Measurements from ENCODE around the gene DGKQ. TPM values are rescaled to one million over a fixed set of nuclear protein-coding genes. Genes with fewer than 3 reads are reported as not detected.

DGKQ gene
- total and polyA plus RNA-seq, 2 donors (not counting 3 experiments of a cell fraction or from before 2014, with no cell fraction given) = 15.8 to 20.2 TPM

GRCh38 chr4:947491-947971 lies 25.8 kb downstream of the DGKQ start:
- no TSS peak for BruUV-seq (replicated peaks)
- Histone ChIP-seq H3K9me1 (replicated peaks; ENCODE audit: control insufficient read depth, extremely low read depth, insufficient read depth, low read length) (no peaks in the 10 kb centered on the region), H4K20me1 (replicated peaks; ENCODE audit: control insufficient read depth, extremely low read depth, insufficient read depth, low read length) (no peaks in the 10 kb centered on the region), H3K4me1 (ENCODE audit: control insufficient read depth, extremely low read depth, insufficient read depth, low read length) (no peaks in the 10 kb centered on the region), H3K36me3 (ENCODE audit: control insufficient read depth in 2 of 2, extremely low read depth in 1 of 2, insufficient read depth in 2 of 2, low read length in 2 of 2) (no peaks in the 10 kb centered on the region), H3K4me3 (replicated peaks in 1 of 3; ENCODE audit: insufficient read depth in 1 of 3, low read depth in 1 of 3, low read length in 3 of 3) (no peak overlapping the region), H3K4me2 (ENCODE audit: insufficient read depth, low read length) (no peak overlapping the region), H3K27ac (ENCODE audit: insufficient read depth, low read depth, low read length) (no peak overlapping the region), H3K79me2 (ENCODE audit: control insufficient read depth, insufficient read depth, low read length) (no peaks in the 10 kb centered on the region), H3K9ac (replicated peaks; ENCODE audit: extremely low read depth, insufficient read depth, low read length) (no peak overlapping the region), H3K9me3 (replicated peaks; ENCODE audit: control insufficient read depth, insufficient read depth, low read length) (no peaks in the 10 kb centered on the region), H3K27me3 (ENCODE audit: control insufficient read depth in 2 of 2, insufficient read depth in 2 of 2, low read length in 2 of 2) (no peaks in the 10 kb centered on the region), H2AFZ (ENCODE audit: low read depth, low read length) (no peak overlapping the region)
- FAIRE-seq (no peak), DNase-seq (ENCODE audit: low read depth, low spot score) (no peak)
- ChIA-PET POLR2A (no interaction called here), CTCF (no interaction called here)
- TF ChIP-seq POLR2AphosphoS5 (IDR thresholded peaks at IDR 0.05; ENCODE audit: insufficient read depth, low read depth, low read length) = no peak
- no peak for TF ChIP-seq MAX (IDR thresholded peaks at IDR 0.05; ENCODE audit: insufficient read depth, insufficient read length)
- no peak for TF ChIP-seq FOS (IDR thresholded peaks at IDR 0.05; ENCODE audit: borderline replicate concordance, insufficient read depth, low read length)
- no peak for TF ChIP-seq EZH2 (IDR thresholded peaks at IDR 0.05; ENCODE audit: borderline replicate concordance, low read depth, low read length, severe bottlenecking)
- TF ChIP-seq CTCF (IDR thresholded peaks at IDR 0.05; ENCODE audit: extremely low read depth in 1 of 2, insufficient read depth in 1 of 2, low read depth in 1 of 2, low read length in 2 of 2) = no peak
- no peak for TF ChIP-seq JUN (IDR thresholded peaks at IDR 0.05; ENCODE audit: borderline replicate concordance, insufficient read depth, insufficient read length, low read depth)
- intact Hi-C loops (cut with micrococcal nuclease) = no loop called here
- dilution Hi-C loops (cut with MboI; ENCODE audit: extremely low pct_ligation_motif_present, low sequenced_read_pairs) = no loop called here

All from endothelial cell of umbilical vein (primary cell).